ENCODE results near the gene PREX1. TPM values are rescaled to one million over a fixed set of nuclear protein-coding genes. Genes with fewer than 3 reads are reported as not detected.

PREX1 gene
- total RNA-seq, 4 donors from 2014 or later, result 7.5 to 10.9 (median 9.1) TPM

- in situ Hi-C loops (cut with MboI; ENCODE audit: low sequenced_read_pairs in 4 of 4), result no loop called here
These were observed 159.8 kb downstream of the PREX1 start for GRCh38 chr20:48667889-48668413.

DNA sequence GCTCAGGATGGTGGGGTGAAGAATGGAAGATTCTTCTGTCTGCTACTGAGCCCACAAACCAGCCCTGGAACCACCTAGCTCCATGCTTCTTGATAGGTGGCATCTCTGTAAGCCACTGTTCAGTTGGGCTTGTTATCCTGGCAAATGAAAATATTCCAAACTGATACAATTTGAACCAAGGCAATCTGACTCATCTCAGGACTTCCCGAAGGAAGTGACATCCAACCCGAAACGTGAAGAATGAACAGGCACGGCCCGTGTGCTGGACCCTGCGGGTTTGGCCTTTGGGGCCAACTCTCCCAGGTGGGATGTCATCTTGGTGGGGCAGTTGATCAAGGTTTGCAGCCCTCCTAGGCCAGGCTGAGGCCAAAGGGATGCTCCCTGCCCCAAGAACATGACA lies 160.3 kb downstream of the PREX1 start:
- in situ Hi-C loops (cut with MboI; ENCODE audit: low sequenced_read_pairs in 4 of 4) (no loop called here), intact Hi-C loops (cut with DNase I; ENCODE audit: low total_unique reads) (no loop called here)
- H3K27ac ChIP-seq, result no peak overlapping the region
- no peaks in the 10 kb centered on the region for H3K4me1 ChIP-seq
- H3K4me3 ChIP-seq, result no peak overlapping the region
- no peaks in the 10 kb centered on the region for H3K9me3 ChIP-seq
- no peak for ATAC-seq
- TF ChIP-seq, protein P1, sequence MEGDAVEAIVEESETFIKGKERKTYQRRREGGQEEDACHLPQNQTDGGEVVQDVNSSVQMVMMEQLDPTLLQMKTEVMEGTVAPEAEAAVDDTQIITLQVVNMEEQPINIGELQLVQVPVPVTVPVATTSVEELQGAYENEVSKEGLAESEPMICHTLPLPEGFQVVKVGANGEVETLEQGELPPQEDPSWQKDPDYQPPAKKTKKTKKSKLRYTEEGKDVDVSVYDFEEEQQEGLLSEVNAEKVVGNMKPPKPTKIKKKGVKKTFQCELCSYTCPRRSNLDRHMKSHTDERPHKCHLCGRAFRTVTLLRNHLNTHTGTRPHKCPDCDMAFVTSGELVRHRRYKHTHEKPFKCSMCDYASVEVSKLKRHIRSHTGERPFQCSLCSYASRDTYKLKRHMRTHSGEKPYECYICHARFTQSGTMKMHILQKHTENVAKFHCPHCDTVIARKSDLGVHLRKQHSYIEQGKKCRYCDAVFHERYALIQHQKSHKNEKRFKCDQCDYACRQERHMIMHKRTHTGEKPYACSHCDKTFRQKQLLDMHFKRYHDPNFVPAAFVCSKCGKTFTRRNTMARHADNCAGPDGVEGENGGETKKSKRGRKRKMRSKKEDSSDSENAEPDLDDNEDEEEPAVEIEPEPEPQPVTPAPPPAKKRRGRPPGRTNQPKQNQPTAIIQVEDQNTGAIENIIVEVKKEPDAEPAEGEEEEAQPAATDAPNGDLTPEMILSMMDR (IDR thresholded peaks at IDR 0.05 in 4 of 5, conservative IDR thresholded peaks at IDR 0.05 in 1 of 5), result no peak
- TF ChIP-seq POLR2A (IDR thresholded peaks at IDR 0.05), result no peak
- DNase-seq, result no peak
- H3K36me3 ChIP-seq, result no peaks in the 10 kb centered on the region
- H3K27me3 ChIP-seq, result no peaks in the 10 kb centered on the region

More at GRCh38 chr20:48667889-48668413, 159.8 kb downstream of the PREX1 start:
- H3K27me3 ChIP-seq, result no peaks in the 10 kb centered on the region
- intact Hi-C loops (cut with DNase I; ENCODE audit: low total_unique reads), result no loop called here
- H3K27ac ChIP-seq, result no peak overlapping the region
- no peak for ATAC-seq
- H3K9me3 ChIP-seq, result no peaks in the 10 kb centered on the region
- no peak overlapping the region for H3K4me3 ChIP-seq
- no peaks in the 10 kb centered on the region for H3K36me3 ChIP-seq
- no peak for DNase-seq
- TF ChIP-seq, protein P1 (IDR thresholded peaks at IDR 0.05 in 4 of 5, conservative IDR thresholded peaks at IDR 0.05 in 1 of 5), result no peak
- no peak for TF ChIP-seq POLR2A (IDR thresholded peaks at IDR 0.05)
- no peaks in the 10 kb centered on the region for H3K4me1 ChIP-seq

DNA sequence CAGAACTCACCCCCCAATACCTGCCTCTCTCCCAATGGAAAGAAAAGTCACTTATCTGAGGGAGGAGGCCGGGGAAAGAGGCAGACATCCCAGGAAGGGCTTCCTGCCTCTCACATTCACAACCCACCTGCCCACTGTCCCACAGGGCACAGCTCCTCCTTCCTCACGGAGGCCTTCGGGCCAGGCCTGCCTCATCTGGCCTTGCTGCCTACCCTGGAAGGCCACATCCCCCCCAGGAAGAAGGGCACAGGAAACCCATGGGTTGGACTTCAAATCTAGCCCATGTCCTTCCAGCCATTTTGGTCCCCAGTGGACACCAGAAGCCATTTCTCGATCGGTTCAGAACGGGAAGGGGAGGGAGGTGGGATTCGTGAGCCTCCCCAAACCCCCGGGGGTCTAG lies 162.0 kb downstream of the PREX1 start:
- TF ChIP-seq, protein P1 (IDR thresholded peaks at IDR 0.05 in 4 of 5, conservative IDR thresholded peaks at IDR 0.05 in 1 of 5), result no peak
- TF ChIP-seq POLR2A (IDR thresholded peaks at IDR 0.05), result no peak
- ATAC-seq (no peak), DNase-seq (no peak)
- in situ Hi-C loops (cut with MboI; ENCODE audit: low sequenced_read_pairs in 4 of 4) (no loop called here), intact Hi-C loops (cut with DNase I; ENCODE audit: low total_unique reads) (no loop called here)
- Histone ChIP-seq H3K9me3 (no peaks in the 10 kb centered on the region), H3K36me3 (no peaks in the 10 kb centered on the region), H3K27ac (no peak overlapping the region), H3K27me3 (no peaks in the 10 kb centered on the region), H3K4me3 (no peak overlapping the region), H3K4me1 (no peaks in the 10 kb centered on the region)

DNA sequence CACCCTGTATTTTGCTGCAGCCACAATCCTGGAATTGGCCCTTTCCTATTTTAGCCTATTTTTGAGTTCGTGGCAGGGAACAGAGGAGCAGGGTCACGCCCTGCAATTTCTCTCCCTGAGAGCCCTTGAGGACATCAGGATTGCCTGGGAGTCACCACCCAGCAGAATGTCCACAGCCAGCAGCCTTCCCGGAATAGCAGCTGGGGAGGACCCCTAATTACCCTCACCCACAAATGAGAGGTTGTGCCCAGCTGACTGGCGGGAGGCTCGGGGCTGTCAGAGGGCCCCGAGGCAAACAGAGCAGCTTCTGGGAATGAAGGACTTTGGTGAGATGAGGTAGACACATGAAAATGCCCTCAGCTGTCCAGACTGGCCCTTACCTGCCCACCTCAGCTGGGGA lies 165.1 kb downstream of the PREX1 start:
- no peaks in the 10 kb centered on the region for H3K36me3 ChIP-seq
- in situ Hi-C loops (cut with MboI; ENCODE audit: low sequenced_read_pairs in 4 of 4) (no loop called here), intact Hi-C loops (cut with DNase I; ENCODE audit: low total_unique reads) (no loop called here)
- no peak overlapping the region for H3K4me3 ChIP-seq
- H3K27me3 ChIP-seq, result no peaks in the 10 kb centered on the region
- H3K9me3 ChIP-seq, result peaks cover 0 to 5% (median 0%) of the 10 kb centered on the region in 3 donors
- ATAC-seq (no peak), DNase-seq (no peak)
- TF ChIP-seq, protein P1 (IDR thresholded peaks at IDR 0.05 in 4 of 5, conservative IDR thresholded peaks at IDR 0.05 in 1 of 5), result no peak
- no peak for TF ChIP-seq POLR2A (IDR thresholded peaks at IDR 0.05)
- H3K4me1 ChIP-seq, result no peaks in the 10 kb centered on the region
- no peak overlapping the region for H3K27ac ChIP-seq

Measured in gastrocnemius medialis (tissue), 4 donors.